Measurements from ENCODE around the gene BTLA. TPM values are rescaled to one million over a fixed set of nuclear protein-coding genes. Genes with fewer than 3 reads are reported as not detected.
"Not testable (repeated sequence)": the region's sequence is repeated elsewhere in the genome, so short reads cannot be mapped to it uniquely, and the experiment has no call there.

BTLA gene
- total RNA-seq, 4 donors from 2014 or later = 0.11 to 2.6 (median 0.72) TPM

DNA sequence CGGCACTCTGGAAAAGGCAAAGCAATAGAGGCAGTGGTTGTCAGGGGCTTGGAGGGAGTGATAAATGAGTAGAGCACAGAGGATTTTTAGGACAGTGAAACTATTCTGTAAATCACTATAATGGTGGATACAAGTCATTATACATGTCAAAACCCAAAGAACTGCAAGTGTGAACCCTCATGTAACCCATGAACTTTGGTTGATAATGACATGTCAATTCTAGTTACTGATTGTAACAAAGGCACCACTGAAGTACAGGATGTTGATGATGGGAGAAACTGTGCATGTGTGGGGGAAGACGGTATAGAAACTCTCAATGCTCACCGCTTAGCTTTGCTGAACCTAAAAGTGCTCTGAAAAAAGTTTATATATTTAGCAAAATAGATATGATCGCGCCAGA lies 36.0 kb downstream of the BTLA start:
- 85 to 90% methylated on average over 5 of the region's 5 CpGs for whole genome bisulfite sequencing, 2 donors
- TF ChIP-seq CTCF (IDR thresholded peaks at IDR 0.05) (no peak), POLR2A (IDR thresholded peaks at IDR 0.05) (no peak)
- H3K4me3 ChIP-seq (ENCODE audit: low read depth, poor library complexity, severe bottlenecking) = no peak overlapping the region
- intact Hi-C loops (cut with DNase I; ENCODE audit: low total_unique reads) = loop anchor here (5.0 kb wide), 1 partner anchor 986 kb away; no protein-coding TSS in a partner anchor
- no peak for DNase-seq (ENCODE audit: low spot score in 2 of 2)

GRCh38 chr3:112461787-112462186 lies 37.5 kb downstream of the BTLA start:
- DNase-seq (ENCODE audit: low spot score in 2 of 2); H3K4me3 ChIP-seq (ENCODE audit: low read depth, poor library complexity, severe bottlenecking): not testable (repeated sequence)
- WGBS, 2 donors = 96 to 97% methylated on average over 2 of the region's 2 CpGs
- intact Hi-C loops (cut with DNase I; ENCODE audit: low total_unique reads) = loop anchor here (5.0 kb wide), 1 partner anchor 984 kb away; no protein-coding TSS in a partner anchor

- WGBS, 2 donors = 47 to 48% methylated on average over 2 of the region's 2 CpGs
- TF ChIP-seq CTCF (IDR thresholded peaks at IDR 0.05) = no peak
- TF ChIP-seq POLR2A (IDR thresholded peaks at IDR 0.05) = no peak
- intact Hi-C loops (cut with DNase I; ENCODE audit: low total_unique reads) = loop anchor here (5.0 kb wide), 1 partner anchor 983 kb away; no protein-coding TSS in a partner anchor
- DNase-seq (ENCODE audit: low spot score in 2 of 2) = no peak
- no peak overlapping the region for H3K4me3 ChIP-seq (ENCODE audit: low read depth, poor library complexity, severe bottlenecking)
These were observed 38.6 kb downstream of the BTLA start for GRCh38 chr3:112460519-112461195.

- H3K4me3 ChIP-seq (ENCODE audit: low read depth, poor library complexity, severe bottlenecking) = no peak overlapping the region
- TF ChIP-seq CTCF (IDR thresholded peaks at IDR 0.05) (no peak), POLR2A (IDR thresholded peaks at IDR 0.05) (no peak)
- 30 to 52% methylated on average over 1 of the region's 1 CpG for WGBS, 2 donors
- no peak for DNase-seq (ENCODE audit: low spot score in 2 of 2)
- intact Hi-C loops (cut with DNase I; ENCODE audit: low total_unique reads) = loop anchor here (5.0 kb wide), 1 partner anchor 982 kb away; no protein-coding TSS in a partner anchor
These were observed 39.5 kb downstream of the BTLA start for GRCh38 chr3:112459750-112460149.

- TF ChIP-seq POLR2A (IDR thresholded peaks at IDR 0.05) = no peak
- no peak for TF ChIP-seq CTCF (IDR thresholded peaks at IDR 0.05)
- intact Hi-C loops (cut with DNase I; ENCODE audit: low total_unique reads) = no loop called here
- DNase-seq (ENCODE audit: low spot score in 2 of 2) = no peak
- H3K4me3 ChIP-seq (ENCODE audit: low read depth, poor library complexity, severe bottlenecking) = no peak overlapping the region
These were observed 43.1 kb downstream of the BTLA start for GRCh38 chr3:112456147-112456546.

GRCh38 chr3:112448939-112449338 lies 50.3 kb downstream of the BTLA start:
- WGBS, 2 donors = 53 to 91% methylated on average over 1 of the region's 1 CpG
- no peak overlapping the region for H3K4me3 ChIP-seq (ENCODE audit: low read depth, poor library complexity, severe bottlenecking)
- no peak for DNase-seq (ENCODE audit: low spot score in 2 of 2)
- no peak for TF ChIP-seq CTCF (IDR thresholded peaks at IDR 0.05)
- TF ChIP-seq POLR2A (IDR thresholded peaks at IDR 0.05) = no peak
- intact Hi-C loops (cut with DNase I; ENCODE audit: low total_unique reads) = no loop called here
